Loucy (cell line): ENCODE data around the gene ADM5.

Experiments used
- H2AFZ ChIP-seq: fragments of 200-600 bp; sonication (generic); 2 replicates; pipeline ENCODE4 v1.6.0; 2016; ENCODE audit warnings: antibody characterized with exemption, mild to moderate bottlenecking, low read length, moderate library complexity
- H3F3A ChIP-seq: fragments of 200-600 bp; 2 replicates; pipeline ENCODE4 v1.6.0; 2016; ENCODE audit warnings: antibody characterized with exemption, low read depth, mild to moderate bottlenecking
- H3K27me3 ChIP-seq: fragments of 200-600 bp; sonication (generic); 2 replicates; pipeline ENCODE4 v1.6.1; 2014; ENCODE audit warnings: low read length, mild to moderate bottlenecking; ENCODE audit not compliant: insufficient read depth, poor library complexity, severe bottlenecking
- H3K36me3 ChIP-seq: fragments of 200-600 bp; sonication (generic); 2 replicates; pipeline ENCODE4 v1.6.1; 2016; ENCODE audit warnings: low read length; ENCODE audit not compliant: insufficient read depth
- H3K4me1 ChIP-seq: fragments of 200-600 bp; sonication (generic); 2 replicates; pipeline ENCODE4 v1.5.1; 2014; ENCODE audit warnings: low read length, mild to moderate bottlenecking; ENCODE audit not compliant: insufficient read depth, poor library complexity, severe bottlenecking
- H3K4me2 ChIP-seq: fragments of 200-600 bp; sonication (generic); 2 replicates; pipeline ENCODE4 v1.6.0; 2014; ENCODE audit warnings: antibody characterized with exemption, low read length, low read depth, mild to moderate bottlenecking; ENCODE audit not compliant: poor library complexity, severe bottlenecking
- H3K4me3 ChIP-seq: fragments of 200-600 bp; sonication (generic); 2 replicates; pipeline ENCODE4 v1.5.1; 2014; ENCODE audit warnings: low read length, mild to moderate bottlenecking, mixed read lengths; ENCODE audit not compliant: poor library complexity, severe bottlenecking
- H3K79me2 ChIP-seq: fragments of 200-600 bp; sonication (generic); 2 replicates; pipeline ENCODE4 v1.6.1; 2014; ENCODE audit warnings: low read length; ENCODE audit not compliant: insufficient read depth
- H3K9ac ChIP-seq: fragments of 200-600 bp; sonication (generic); 2 replicates; pipeline ENCODE4 v1.6.0; 2014; ENCODE audit warnings: mild to moderate bottlenecking, low read depth, low read length, moderate library complexity; ENCODE audit not compliant: poor library complexity, severe bottlenecking
- H3K9me2 ChIP-seq: fragments of 200-600 bp; sonication (generic); replicated peaks from 2 replicates; pipeline ENCODE4 v1.6.1; 2016; ENCODE audit warnings: low read depth, low read length, mixed read lengths
- H3K9me3 ChIP-seq: fragments of 200-600 bp; sonication (generic); 2 replicates; pipeline ENCODE4 v1.6.1; 2014; ENCODE audit warnings: mild to moderate bottlenecking, antibody characterized with exemption, low read length, low read depth; ENCODE audit not compliant: insufficient read depth
- H4K20me1 ChIP-seq: fragments of 200-600 bp; sonication (generic); 2 replicates; pipeline ENCODE4 v1.6.0; 2014; ENCODE audit warnings: antibody characterized with exemption, low read length, mild to moderate bottlenecking; ENCODE audit not compliant: insufficient read depth, poor library complexity, severe bottlenecking
- CTCF ChIP-seq: fragments of 200-600 bp; sonication (generic); conservative IDR thresholded peaks from 2 replicates; pipeline ENCODE4 v1.5.1; 2014; ENCODE audit warnings: mild to moderate bottlenecking, antibody characterized with exemption, low read length
- EZH2phosphoT487 ChIP-seq: fragments of 200-600 bp; IDR thresholded peaks from 2 replicates; pipeline ENCODE4 v1.6.1; 2018; ENCODE audit warnings: antibody characterized with exemption, mild to moderate bottlenecking, moderate library complexity, borderline replicate concordance

Gene ADM5

GRCh38 chr19:49664171-49665035, 25.0 kb upstream of the ADM5 start:
- no peaks in the 10 kb centered on the region for H3F3A ChIP-seq
- peak overlapping the region; percentile 91 for H3K9ac ChIP-seq
- H4K20me1 ChIP-seq = peaks cover 17% of the 10 kb centered on the region
- no peak overlapping the region for H2AFZ ChIP-seq
- H3K4me3 ChIP-seq = peak overlapping the region; percentile 97
- peaks cover 42% of the 10 kb centered on the region for H3K79me2 ChIP-seq
- H3K4me2 ChIP-seq = peak overlapping the region; percentile 93
- H3K27me3 ChIP-seq = no peaks in the 10 kb centered on the region
- TF ChIP-seq CTCF = no peak
- no peak for TF ChIP-seq EZH2phosphoT487
- no peaks in the 10 kb centered on the region for H3K9me3 ChIP-seq
- H3K4me1 ChIP-seq = peaks cover 21% of the 10 kb centered on the region
- no peaks in the 10 kb centered on the region for H3K9me2 ChIP-seq
- H3K36me3 ChIP-seq = peaks cover 25% of the 10 kb centered on the region; the same call in 1 of the 2 replicates

- Histone ChIP-seq H3K36me3 (peaks cover 23% of the 10 kb centered on the region; the same call in 1 of the 2 replicates), H3K79me2 (peaks cover 42% of the 10 kb centered on the region)
Observed at GRCh38 chr19:49665036-49665350, 24.4 kb upstream of the ADM5 start.

GRCh38 chr19:49665351-49666119, 23.9 kb upstream of the ADM5 start, which contains the start of the genes BCL2L12 and IRF3:
Gene BCL2L12, plus strand, starts transcription at chr19:49665933. Its CDS starts 760 bp downstream, at chr19:49666693.
Gene IRF3, minus strand, starts transcription at chr19:49665857. Its CDS starts 1,019 bp downstream, at chr19:49664838.
- H3K9ac ChIP-seq = peak within 1 kb of the TSS; percentile 91
- peak within 1 kb of the TSS; percentile 93 for H3K4me2 ChIP-seq
- H3K27me3 ChIP-seq = no peaks in the 10 kb centered on the region
- TF ChIP-seq EZH2phosphoT487 (no peak), CTCF (no peak)
- H3K4me1 ChIP-seq = peaks cover 21% of the 10 kb centered on the region
- peaks cover 20% of the 10 kb centered on the region; the same call in 1 of the 2 replicates for H3K36me3 ChIP-seq
- peak within 1 kb of the TSS; percentile 97 for H3K4me3 ChIP-seq
- peaks cover 42% of the 10 kb centered on the region for H3K79me2 ChIP-seq
- H3K9me3 ChIP-seq = no peaks in the 10 kb centered on the region
- peak within 1 kb of the TSS; percentile 95 for H2AFZ ChIP-seq
- peaks cover 17% of the 10 kb centered on the region for H4K20me1 ChIP-seq
- H3K9me2 ChIP-seq = no peaks in the 10 kb centered on the region
- no peaks in the 10 kb centered on the region for H3F3A ChIP-seq

More at GRCh38 chr19:49665036-49665350, 24.4 kb upstream of the ADM5 start:
- no peaks in the 10 kb centered on the region for H3K9me3 ChIP-seq
- no peaks in the 10 kb centered on the region for H3K9me2 ChIP-seq
- peak overlapping the region; percentile 93 for H3K4me2 ChIP-seq
- TF ChIP-seq EZH2phosphoT487 (no peak), CTCF (no peak)
- H3F3A ChIP-seq = no peaks in the 10 kb centered on the region
- H3K27me3 ChIP-seq = no peaks in the 10 kb centered on the region
- peak overlapping the region; percentile 91 for H3K9ac ChIP-seq
- peak overlapping the region; percentile 97 for H3K4me3 ChIP-seq
- H4K20me1 ChIP-seq = peaks cover 17% of the 10 kb centered on the region
- H3K4me1 ChIP-seq = peaks cover 21% of the 10 kb centered on the region
- peak overlapping the region; percentile 95; the same call in 1 of the 2 replicates for H2AFZ ChIP-seq
